Measurements from ENCODE around the gene EYA2.
"Not testable (repeated sequence)": the region's sequence is repeated elsewhere in the genome, so short reads cannot be mapped to it uniquely, and the experiment has no call there.

EYA2 gene

DNA sequence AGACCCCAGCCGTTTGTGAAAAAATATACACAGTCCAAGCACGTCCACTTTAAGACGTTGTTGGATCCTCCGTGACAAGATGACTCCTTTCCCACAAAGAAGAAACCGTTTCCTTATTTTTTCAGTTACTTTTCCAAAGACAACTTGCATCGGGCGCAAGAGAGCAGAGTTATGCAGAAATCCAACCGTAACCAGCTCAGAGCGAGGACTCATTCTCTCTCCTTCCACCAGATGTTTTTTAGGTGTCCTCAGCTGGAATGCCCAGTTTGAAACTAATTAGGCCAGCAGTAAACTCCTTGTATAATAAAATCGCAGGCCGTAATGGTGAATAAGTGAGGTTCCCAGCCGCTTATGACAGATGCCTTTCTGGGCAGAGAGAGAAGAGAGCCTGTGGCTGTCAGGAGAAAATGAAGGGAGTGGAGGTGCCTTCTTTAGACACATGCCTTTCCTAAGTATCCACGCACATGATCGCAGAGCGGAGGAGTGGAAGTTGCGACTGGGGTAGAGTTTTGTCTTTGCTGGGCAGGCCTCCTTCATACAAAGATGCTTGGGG lies 2.8 kb downstream of the EYA2 start:
- DNase-seq (ENCODE audit: low spot score): no peak

DNA sequence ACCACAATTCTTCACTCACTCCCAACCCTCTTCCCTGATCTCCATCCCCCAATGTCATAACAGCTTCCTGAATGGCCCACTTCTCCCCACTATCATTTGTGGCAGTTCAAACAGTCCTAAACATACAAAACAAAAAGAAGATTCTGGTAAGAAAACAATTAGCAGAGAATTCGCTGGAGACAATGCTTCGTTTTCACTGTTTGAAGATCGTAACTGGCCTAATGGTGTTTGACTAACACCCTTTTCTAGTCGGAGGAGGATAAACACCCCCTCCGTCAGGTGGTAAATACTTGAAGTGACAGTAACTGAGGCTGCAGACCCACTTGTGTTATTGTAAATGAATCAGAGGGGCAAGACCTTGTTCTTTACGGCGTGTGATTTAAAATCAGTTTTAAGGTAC lies 3.8 kb downstream of the EYA2 start:
- no peak for DNase-seq (ENCODE audit: low spot score)

DNA sequence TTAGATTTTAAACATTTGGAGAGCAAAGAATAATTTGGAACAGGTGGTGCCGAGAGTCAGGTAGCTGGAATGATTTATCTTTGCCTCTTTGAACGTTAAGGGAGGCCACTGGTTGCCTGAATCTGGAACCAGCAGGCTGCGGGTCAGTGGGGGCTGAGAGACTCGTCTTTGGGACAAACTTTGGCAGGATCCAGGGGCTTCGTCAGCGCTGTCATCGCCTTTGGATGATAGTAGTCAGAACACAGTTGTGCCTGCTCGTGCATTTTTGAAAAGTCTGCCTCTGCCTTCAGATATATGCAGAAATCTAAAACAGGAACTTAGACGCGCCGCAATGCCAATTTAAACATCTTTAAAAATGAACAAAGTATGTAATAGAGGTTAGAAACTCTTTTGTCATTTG lies 5.0 kb downstream of the EYA2 start:
- no peak for DNase-seq (ENCODE audit: low spot score)

DNA sequence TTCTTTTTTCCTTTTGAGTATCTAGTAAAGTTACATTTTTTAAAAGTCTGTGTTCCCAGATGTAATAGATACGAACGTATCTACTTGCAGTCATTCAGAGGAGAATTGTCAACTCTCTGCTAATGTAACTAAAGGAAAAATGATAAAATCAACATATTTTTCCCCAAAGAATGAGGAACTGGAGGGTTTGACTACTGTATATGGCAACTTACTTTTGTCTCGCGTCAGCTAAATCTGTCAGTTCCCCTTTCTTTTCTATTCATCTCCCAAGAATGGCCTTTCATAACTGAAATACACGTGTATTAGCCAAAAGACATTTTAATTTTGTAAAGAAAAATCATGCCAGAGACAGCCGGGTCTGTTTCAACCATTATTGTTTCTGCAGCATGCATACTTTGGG lies 5.4 kb downstream of the EYA2 start:
- no peak for DNase-seq (ENCODE audit: low spot score)

DNA sequence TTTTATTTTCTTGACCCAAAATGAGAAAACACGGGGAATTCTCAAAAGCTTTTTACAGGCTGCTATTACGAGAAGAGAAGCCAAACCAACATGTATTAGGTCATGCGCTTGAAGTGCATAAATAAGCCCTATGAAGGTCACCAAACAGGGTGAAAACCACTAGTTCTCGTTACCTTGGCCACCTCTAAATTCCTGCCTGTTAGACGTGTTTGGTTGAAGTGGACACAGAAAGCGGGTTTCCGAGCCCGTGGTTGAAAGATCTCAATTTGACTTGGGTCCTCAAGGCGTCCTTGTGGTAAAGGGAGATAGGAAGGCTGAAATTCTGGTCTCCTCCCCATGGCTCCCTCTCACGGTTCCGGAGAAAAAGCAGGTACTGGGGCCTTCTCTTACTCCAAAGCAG lies 6.2 kb downstream of the EYA2 start:
- DNase-seq (ENCODE audit: low spot score): no peak

DNA sequence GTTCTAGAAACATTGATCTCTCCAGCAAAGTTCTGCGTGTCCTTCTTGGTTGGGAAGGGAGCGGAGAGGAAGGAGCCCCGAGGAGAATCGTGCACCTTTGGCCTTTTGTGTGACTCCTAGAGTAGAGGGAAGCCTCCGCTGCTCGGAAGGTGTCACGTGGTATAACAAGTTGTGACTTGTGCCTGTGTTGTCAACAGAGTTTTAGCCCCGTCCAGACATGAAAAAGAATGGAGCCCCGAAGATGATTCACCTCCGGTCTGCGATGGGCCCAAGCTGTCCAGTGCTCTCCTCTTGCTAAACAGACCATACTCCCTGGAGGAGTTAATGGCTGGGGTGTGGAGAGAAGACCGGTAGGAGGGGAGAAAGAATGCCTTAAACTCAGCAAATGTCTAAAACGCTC lies 7.0 kb downstream of the EYA2 start:
- no peak for DNase-seq (ENCODE audit: low spot score)

DNA sequence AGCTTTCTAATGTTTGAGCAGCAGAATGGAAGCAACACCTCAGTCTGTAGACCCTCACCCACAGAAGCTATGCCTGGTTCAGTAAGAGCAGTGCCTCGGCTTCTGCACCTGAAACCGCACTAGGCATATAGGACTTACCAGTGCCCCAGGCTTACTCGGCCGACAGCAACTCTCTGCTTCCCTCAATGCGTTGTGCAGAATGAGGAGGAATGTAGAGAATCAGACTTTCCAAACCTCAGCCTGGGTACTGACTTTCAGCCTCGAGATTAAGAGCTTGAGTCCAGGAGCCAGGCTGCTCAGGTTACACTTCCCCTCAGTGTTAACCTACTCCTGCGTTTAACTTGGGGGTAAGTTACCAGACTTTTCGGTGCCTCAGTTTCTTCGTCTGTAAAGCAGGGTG lies 8.6 kb downstream of the EYA2 start:
- no peak for DNase-seq (ENCODE audit: low spot score)

DNA sequence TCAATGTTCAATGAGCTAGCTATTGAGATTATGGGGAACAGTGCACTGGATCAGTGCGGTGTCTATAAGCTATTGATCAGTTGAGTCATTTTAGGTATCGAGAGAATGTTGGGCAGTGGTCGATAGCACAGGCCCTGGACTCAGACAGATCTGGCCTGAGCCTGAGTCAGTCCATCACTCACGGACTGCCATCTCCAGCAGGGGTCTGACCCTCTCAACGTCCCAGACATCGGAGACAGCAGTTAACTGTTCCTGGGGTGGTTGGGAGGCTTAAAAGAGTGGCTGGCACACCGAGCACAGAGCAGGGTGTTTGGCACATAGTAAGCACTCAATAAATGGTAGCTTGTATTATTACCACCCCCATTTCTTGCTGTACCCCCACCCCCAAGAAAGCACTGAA lies 9.3 kb downstream of the EYA2 start:
- no peak for DNase-seq (ENCODE audit: low spot score)

DNA sequence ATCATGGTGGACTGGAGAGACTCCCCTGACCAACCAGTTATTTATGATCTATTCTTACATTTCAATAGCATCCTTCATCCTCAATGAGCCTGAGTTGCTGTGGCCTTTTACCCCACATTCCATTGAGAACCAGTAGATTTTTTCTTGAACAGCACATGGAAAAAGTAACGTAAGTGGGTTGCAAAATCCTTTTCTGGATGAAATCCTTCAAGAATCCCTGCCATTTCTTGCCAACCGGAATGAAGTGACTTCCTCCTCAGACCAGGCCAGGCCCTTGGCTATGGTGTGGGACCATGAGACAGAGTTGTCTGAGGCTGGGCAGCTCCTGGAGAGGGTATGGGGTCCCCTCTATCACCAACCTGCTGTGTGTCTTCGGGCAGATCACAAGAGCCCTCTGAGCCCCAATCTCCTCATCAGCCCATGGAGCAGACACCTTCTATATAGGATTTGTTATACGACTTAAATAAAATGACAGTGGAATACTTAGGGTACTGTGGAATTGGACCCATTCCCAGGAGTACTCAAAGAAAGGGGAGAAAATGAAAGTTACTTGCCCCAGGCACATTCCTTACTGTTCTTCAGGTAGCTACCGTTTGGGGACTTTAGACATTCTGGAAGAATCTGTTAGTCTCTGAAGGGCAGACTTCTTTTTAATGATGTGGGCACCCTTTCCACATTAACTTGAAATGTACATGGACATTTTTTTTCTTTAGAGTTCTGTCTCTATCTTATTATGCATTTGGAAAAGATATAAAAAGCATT lies 10.9 kb downstream of the EYA2 start:
- DNase-seq (ENCODE audit: low spot score): no peak

DNA sequence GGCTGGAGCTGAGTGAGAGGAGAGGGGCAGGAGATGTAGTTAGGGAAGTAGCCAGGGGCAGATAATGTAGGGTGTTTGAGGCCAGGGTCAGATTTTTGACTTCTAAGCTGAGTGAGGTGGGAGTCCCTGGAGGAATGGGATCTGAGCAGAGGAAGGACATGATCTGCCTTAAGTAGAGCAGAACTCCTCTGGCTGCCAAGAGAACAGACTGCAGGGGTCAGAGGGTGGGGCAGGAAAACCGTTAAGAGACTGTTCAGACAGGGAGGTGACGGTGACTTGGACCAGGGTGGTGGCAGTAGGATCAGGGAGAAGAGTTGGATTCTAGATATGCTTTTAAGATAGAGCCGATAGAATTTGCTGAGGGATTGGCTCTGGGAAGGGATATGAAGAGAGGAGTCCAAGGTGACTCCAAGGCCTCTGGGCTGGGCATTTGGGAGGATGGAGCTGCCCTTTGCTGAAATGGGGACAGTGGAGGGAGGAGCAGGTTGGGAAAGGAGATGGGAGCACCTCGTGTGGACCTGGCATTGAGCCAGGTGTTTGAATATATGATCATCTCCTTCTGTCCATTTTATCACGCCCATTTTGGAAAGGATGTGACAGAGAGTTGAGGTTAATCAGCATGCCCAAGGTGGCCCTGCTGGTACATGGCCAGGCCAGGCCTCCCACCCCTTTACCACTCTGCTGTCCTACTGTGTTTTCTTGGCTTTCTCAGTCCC lies 18.8 kb downstream of the EYA2 start:
- no peak for DNase-seq (ENCODE audit: low spot score)

DNA sequence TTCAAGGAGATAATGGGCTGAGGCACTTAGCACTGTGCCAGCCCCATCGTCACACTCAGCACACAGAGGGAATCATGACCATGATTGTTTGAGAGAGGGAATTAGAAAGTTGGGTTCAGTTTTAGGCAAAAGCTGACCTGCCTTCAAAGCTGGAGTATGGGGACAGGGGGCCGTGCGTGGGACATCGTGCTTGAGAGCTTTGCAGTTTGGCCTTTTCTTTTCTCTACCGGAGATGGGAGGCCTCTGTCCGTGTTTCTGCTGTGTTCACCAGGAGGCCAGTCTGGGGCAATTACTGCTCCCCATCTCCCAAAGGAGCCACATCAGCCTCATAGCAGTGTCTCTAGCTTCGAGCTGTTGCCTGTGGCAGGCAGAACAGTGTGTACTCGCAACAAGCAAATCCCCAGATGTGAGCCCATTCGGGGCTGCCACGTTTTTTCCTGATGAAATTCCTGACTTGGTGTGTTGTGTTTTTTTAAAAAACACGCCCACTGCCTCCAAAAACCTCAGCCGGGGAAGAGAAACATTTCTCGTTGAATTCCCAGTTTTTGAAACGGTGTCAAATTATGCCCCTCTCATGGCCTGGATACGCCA lies 20.2 kb downstream of the EYA2 start:
- DNase-seq (ENCODE audit: low spot score): no peak

DNA sequence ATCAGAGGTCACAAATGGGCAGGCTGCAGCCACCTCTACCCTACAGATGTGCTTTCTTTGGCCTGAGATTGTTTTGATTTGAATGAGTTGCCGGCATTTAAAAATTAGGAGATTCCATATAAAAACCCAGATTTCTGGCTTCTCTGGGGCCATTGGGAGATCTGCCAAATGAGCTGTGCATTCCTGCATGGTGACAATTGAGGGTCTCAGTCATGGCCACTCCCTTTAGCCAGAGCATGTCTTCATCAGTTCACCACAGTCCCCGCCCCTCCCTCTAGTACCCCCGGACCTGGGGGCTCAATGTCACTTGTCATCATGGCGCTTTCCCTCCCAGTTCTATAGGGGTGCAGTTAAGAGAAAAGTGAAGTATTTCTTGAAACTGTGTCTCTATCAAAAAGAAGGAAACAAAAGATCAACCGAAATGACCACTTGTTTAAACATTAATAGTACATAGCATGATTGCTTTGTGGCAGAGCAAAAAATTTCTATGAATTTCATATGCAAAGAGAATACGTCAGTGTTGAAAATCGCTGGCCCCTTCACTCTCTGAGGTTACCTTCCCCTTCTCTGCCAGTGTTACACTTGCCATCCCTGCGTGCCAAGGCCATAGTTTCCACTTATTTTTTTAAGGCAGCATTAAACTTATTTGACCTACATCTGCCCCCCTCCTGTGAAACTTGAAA lies 21.1 kb downstream of the EYA2 start:
- DNase-seq (ENCODE audit: low spot score): no peak

DNA sequence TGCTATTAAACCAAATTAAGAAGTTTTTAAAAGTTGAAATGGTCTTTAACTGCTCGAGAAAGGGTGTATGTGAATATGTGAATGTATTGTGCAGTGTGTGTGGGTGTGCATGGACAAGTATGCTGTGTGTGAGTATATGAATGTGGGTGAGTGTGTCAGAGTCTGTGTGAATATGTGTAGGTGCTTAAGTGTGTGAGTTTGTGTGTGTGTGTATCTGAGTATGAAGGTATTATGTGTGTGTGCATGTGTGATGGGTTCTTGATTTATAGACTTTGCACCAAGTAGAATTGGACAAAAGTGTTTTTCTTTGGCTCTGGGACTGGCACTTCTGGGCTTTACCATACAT lies 21.6 kb downstream of the EYA2 start:
- no peak for DNase-seq (ENCODE audit: low spot score)

DNA sequence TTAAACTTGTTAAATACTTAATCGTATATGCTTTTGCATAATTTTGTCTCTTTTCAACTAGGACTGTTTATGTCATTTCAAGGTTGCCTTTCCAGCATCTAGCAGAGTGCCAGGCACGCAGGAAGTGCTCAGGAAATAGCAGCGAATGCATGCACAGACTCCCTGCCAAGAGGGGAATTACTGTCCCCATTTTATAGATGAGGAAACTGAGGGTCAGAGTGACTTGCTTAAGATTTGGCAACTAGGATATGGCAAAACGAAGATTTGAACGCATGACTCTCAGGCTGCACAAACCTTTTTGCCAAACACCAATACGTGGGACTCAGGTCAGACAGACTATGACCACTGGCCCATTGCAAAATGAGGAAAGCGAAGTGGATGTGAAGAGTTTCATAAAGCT lies 22.5 kb downstream of the EYA2 start:
- DNase-seq (ENCODE audit: low spot score): no peak

DNA sequence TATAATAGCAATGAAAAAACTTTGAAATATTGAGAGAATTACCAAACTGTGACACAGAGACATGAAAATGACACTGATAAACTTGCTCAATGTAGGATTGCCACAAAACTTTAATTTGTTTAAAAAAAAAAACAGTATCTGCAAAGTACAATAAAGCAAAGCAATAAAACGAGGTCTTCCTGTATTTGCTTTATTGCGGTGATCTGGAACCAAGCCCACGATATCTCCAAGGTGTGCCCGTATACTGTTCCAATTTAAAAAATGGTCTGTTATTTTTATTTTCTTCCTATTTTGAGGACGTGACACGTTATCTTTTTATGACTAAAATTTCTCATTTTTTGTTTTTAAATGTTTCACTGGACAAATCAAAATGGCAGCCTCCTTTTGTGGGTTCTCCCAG lies 25.5 kb downstream of the EYA2 start:
- no peak for DNase-seq (ENCODE audit: low spot score)

DNA sequence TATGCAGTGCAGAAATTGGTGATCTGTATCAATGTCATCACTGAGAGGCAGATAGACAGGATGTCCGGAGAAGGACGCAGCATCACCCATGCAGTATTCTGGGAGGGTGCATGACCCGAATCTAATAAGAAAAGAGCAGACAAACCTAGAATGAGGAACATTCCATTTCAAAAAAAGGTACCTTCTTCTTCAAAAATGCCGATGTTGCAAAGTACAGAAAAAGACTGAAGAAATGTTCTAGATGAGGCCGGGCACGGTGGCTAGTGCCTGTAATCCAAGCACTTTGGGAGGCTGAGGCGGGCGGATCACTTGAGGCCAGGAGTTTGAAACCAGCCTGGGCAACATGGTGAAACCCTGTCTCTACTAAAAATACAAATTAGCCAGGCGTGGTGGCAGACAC lies 28.2 kb downstream of the EYA2 start:
- DNase-seq (ENCODE audit: low spot score): not testable (repeated sequence)

DNA sequence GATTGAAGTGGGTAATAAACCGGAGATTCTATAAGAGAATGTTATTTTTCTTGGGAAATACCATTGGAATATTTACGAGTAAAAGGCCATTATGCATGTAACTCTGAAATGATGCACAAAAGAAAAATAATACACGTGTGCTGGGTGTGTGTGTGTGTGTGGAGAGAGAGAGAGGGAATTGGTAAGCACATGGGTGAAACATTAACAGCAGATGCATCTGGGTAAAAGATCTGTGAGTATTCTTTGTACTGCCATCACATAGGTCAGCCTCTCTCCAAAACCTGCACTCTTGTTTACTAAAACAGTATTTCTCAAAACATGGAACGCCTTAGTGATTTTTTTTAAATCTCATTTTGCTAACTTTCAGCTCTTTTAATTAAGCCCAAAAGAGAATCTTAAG lies 28.9 kb downstream of the EYA2 start:
- DNase-seq (ENCODE audit: low spot score): no peak

DNA sequence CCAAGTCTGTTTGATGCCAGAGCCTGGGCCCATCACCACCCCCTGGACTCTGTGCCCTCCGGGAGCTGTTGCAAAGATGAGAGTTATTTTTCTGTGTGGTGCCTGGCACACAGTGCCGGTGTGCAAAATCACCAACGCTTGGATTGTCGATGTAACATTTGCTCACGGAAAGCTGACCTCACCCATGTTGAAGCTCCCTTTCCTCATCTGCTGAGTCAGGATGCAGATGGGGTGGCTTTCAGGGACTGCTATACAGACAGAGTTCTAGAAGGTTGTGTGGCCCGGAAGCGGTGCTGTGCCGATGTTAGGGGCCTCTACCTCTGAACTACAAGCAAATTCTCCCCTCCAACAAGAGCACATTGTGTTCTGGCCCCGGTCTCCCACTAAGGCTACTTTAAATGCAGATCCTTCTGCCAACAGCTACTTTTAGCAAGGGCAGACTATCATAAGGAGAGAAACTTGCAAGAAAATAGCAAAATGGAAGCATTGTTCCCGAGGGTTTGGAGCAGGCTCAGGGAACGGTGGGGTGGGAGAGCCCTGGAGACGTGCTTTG lies 34.0 kb downstream of the EYA2 start:
- DNase-seq (ENCODE audit: low spot score): no peak

DNA sequence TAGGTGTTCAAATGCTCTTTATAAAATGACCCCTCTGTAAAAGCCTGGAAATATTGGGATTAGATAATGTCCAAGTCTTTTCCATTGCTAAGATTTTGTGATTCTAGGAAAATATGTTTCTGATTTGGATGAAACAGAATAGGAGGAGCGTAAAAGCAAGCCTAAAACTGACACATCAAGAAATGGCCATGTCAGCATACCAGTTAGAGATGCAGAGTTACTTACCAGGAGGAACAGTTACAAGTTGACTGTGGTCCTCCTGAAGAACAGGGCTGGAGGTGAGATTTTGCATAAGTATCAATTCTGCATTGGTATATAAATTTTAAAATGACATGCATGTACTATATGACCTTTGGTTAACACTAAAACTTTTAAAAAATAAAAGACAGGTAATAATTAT lies 35.3 kb downstream of the EYA2 start:
- no peak for DNase-seq (ENCODE audit: low spot score)

DNA sequence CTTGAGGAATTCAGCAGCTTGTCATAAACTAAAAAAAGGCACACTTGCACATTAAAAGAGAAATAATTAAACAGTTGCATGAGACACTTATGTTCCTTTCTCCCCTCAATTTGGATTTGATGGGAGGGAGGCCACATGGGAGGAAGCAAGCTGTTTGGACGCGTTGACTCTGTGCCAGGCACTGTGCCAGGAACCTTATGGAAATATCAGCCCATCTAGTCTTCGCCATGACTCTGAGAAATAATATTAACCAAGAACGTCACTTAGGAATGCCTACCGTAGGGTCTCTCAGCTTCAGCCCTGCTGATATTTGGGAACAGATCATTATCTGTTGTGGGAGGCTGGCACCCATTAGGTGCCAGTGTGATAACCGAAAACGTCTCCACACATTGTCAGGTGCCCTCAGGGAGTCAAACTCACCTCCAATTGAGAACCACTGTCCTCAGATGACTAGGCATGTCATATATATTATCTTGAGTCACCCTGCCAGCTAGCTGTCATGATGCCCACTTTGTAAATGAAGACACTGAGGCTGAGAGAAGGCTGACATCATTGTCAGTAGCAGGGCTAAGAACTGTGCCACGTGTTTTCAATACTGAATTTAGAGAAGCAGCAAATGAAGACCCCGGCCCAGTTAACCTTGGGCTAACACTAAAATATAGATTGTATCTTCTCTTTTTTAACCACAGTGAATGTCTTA lies 36.1 kb downstream of the EYA2 start:
- no peak for DNase-seq (ENCODE audit: low spot score)

DNA sequence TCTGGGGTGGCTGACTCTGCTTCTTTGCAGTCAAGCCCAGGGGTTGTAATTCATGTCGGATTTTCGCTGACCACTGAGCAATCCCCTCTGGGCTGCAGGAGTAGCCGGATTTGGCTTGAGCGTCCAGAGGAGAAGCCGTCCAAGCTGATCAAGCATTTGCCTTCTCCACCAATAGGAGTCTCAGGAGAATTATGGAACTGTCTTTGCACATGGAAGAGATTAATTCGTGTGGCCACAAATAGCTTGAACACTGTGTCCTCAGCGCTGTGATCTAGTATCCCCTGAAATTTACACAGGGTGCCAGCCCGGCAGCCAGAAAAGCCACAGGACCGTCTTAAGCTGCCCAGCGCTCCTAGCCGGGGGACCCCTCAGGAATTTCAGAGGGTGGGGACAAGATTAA lies 37.1 kb downstream of the EYA2 start:
- no peak for DNase-seq (ENCODE audit: low spot score)

DNA sequence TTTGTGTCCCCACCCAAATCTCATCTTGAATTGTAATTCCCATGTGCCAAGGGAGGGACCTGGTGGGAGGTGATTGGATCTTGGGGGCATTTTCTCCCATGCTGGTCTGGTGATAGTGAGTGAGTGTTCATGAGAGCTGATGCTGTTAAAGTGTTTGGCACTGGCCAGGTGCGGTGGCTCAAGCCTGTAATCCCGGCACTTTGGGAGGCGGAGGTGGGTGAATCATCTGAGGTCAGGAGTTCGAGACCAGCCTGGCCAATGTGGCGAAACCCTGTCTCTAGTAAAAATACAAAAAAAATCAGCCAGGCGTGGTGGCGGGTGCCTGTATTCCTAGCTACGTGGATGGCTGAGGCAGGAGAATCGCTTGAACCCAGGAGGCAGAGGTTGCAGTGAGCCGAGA lies 37.8 kb downstream of the EYA2 start:
- not testable (repeated sequence) for DNase-seq (ENCODE audit: low spot score)
